ENCODE results near the gene SNX24.

DNA sequence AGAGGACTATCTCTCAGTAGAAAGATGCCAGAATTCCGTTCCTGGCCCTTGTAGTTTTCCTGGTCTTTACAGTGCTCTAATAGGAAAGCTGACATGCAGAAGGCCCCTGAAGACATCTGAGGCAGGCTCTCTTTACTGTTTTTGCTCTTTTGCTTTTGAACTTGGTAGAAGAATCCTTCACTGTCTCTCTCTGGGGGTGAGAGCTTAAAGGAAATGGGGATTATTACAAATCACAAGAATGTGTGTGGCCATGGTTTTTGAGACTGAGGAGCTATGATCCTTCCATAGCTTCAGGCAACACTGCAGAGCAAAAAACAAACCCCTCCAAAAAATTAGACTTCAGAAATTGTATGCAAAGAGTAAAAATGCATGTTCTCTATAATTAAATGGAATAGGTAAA, 102.0 kb downstream of the SNX24 start:
- TF ChIP-seq, protein P1, sequence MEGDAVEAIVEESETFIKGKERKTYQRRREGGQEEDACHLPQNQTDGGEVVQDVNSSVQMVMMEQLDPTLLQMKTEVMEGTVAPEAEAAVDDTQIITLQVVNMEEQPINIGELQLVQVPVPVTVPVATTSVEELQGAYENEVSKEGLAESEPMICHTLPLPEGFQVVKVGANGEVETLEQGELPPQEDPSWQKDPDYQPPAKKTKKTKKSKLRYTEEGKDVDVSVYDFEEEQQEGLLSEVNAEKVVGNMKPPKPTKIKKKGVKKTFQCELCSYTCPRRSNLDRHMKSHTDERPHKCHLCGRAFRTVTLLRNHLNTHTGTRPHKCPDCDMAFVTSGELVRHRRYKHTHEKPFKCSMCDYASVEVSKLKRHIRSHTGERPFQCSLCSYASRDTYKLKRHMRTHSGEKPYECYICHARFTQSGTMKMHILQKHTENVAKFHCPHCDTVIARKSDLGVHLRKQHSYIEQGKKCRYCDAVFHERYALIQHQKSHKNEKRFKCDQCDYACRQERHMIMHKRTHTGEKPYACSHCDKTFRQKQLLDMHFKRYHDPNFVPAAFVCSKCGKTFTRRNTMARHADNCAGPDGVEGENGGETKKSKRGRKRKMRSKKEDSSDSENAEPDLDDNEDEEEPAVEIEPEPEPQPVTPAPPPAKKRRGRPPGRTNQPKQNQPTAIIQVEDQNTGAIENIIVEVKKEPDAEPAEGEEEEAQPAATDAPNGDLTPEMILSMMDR (IDR thresholded peaks at IDR 0.05) = no peak
- TF ChIP-seq POLR2A (IDR thresholded peaks at IDR 0.05) = no peak
